ENCODE data around the gene EXOC4.

EXOC4 gene

DNA sequence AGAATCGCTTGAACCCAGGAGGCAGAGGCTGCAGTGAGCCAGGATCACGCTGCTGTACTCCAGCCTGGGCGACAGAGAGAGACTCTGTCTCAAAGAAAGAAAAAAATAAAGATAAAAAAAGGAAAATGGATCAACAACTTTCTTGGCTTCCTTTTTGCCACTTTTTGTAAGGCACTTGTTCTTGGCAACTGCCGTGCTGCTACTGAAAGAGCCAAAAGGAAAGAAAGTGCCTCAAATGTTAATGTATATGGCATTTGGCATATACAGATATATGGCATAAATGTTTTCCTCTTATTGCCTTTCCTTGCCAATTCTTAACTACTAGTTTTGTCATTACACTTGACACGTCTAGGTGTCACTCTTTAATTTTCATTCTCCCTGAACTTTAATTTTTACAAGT lies 480.5 kb downstream of the EXOC4 start:
- no peak for DNase-seq (ENCODE audit: low read depth in 2 of 2)

DNA sequence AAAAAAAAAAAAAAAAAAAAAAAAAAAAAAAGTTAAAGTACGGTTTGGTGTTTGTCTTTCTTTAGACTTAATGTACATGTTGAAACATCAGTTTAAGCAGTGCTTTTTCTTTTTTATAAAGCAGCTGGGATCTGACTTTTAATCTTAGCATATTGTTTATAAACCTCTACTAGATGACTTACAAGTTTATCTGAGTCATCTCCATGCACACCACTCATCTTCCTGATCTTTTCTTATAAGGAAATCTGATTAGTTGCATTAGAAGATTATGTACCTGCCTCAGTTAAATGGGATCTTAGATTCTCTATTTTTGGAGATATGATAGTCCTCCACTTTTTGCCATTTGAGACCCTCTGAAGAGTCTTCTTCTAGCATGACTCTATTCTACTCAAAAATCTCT lies 482.3 kb downstream of the EXOC4 start:
- peak in 1 of 2 donors; percentile 18 for DNase-seq (ENCODE audit: low read depth in 2 of 2)
- H3K4me3 ChIP-seq (replicated peaks in 1 of 2; ENCODE audit: low read depth in 2 of 2, low read length in 2 of 2) = no peak overlapping the region
- TF ChIP-seq, protein P1, sequence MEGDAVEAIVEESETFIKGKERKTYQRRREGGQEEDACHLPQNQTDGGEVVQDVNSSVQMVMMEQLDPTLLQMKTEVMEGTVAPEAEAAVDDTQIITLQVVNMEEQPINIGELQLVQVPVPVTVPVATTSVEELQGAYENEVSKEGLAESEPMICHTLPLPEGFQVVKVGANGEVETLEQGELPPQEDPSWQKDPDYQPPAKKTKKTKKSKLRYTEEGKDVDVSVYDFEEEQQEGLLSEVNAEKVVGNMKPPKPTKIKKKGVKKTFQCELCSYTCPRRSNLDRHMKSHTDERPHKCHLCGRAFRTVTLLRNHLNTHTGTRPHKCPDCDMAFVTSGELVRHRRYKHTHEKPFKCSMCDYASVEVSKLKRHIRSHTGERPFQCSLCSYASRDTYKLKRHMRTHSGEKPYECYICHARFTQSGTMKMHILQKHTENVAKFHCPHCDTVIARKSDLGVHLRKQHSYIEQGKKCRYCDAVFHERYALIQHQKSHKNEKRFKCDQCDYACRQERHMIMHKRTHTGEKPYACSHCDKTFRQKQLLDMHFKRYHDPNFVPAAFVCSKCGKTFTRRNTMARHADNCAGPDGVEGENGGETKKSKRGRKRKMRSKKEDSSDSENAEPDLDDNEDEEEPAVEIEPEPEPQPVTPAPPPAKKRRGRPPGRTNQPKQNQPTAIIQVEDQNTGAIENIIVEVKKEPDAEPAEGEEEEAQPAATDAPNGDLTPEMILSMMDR (IDR thresholded peaks at IDR 0.05; ENCODE audit: low read depth, low read length) = no peak

More for the DNA sequence above, 480.5 kb downstream of the EXOC4 start:
- TF ChIP-seq, protein P1 (IDR thresholded peaks at IDR 0.05; ENCODE audit: low read depth, low read length) = no peak
- no peak overlapping the region for H3K4me3 ChIP-seq (replicated peaks in 1 of 2; ENCODE audit: low read depth in 2 of 2, low read length in 2 of 2)

DNA sequence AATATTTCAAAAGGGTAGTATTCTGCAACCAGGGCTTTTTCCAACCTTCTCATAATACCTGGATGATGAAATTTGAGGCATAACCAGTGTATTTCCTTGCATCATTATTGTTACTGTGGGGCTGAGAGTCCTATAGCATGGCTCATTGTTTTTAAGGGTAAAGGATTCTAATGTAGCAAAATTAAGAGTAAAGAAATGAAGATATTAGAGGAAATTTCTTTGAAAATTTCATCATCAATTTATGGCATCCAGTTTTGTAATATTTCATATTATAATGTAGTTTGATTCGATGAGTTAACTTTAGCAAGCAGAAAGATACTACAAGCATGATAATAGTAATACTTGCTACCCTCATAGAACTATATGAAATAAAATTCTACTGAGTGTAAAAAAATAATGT lies 486.9 kb downstream of the EXOC4 start:
- DNase-seq (ENCODE audit: low read depth in 2 of 2) = no peak
- H3K4me3 ChIP-seq (replicated peaks in 1 of 2; ENCODE audit: low read depth in 2 of 2, low read length in 2 of 2) = no peak overlapping the region
- TF ChIP-seq, protein P1 (IDR thresholded peaks at IDR 0.05; ENCODE audit: low read depth, low read length) = no peak

DNA sequence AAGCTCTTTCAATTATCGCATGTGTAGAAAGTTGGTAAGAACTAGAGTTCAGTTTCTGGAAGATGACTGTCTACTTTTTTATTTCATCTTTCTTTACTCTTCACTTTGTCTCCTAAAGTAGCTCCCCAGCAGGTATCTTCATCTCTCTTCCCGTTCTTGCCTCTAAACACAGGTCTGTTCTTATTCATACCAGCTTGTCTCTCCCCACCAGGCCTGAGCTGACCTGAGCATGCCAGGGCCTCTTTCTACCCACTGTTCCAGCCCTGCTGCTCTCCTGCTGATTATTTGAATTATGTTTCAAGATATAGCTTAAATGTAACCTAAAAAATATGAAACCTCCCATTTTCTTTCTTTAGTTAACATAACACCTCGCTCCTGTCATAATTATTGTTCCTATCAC lies 488.2 kb downstream of the EXOC4 start:
- TF ChIP-seq, protein P1 (IDR thresholded peaks at IDR 0.05; ENCODE audit: low read depth, low read length) = no peak
- no peak overlapping the region for H3K4me3 ChIP-seq (replicated peaks in 1 of 2; ENCODE audit: low read depth in 2 of 2, low read length in 2 of 2)
- no peak for DNase-seq (ENCODE audit: low read depth in 2 of 2)

DNA sequence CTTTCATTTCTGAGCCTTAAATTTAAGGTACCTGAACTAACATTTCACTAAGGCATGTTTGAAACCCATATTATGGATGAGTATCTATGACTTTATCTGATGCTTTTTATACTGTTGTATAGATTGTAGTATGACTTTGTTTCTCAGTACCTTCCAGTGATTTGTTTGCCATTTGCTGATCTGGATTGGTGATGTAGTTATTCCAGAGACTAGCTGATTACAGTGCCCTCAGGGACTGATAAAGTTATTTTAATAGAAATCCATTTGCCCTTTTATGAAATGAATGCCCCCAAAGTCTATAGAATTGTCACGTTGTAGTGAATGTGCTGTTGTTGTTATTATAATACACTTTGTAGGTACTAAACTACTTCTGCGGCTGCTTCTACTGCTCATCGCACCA lies 488.8 kb downstream of the EXOC4 start:
- TF ChIP-seq, protein P1 (IDR thresholded peaks at IDR 0.05; ENCODE audit: low read depth, low read length) = no peak
- no peak for DNase-seq (ENCODE audit: low read depth in 2 of 2)
- no peak overlapping the region for H3K4me3 ChIP-seq (replicated peaks in 1 of 2; ENCODE audit: low read depth in 2 of 2, low read length in 2 of 2)

DNA sequence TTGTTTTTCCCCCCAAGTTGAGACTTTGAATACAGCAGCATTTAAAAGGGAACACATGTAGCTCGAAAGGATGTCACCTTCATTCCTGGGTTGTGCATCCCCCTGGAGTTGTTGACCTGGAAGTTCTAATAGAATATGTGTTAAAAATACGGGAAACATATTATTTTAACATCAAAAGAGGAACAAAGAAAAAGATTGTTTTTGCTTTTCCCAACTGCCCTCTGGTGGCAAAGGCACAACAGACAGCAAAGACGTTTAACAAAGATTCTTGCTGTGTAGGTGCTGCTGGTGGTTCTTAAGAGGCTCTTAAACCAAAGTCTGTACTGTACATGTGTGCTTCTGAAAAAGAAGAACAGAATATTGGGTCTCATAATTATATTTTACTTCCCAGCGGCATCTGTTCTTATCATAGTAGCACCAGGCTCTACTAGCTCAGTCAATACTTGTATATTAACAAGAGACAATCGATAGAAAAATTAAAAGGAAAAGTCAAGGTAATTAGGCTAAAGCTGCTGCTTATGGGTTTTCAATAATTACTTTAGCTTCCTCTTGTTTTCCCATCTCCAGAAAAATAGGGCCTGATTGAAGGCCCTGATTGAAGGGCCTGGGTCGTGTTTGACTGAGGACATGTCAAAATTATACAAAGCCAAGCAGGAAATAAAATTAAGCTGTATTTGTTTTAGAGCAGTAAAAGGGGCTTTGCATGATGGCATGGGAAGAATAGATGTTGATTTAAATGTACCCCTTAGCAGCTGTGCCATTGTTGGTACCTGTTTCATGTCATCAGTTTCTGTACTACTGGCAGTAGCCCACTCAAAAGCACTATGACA lies 490.0 kb downstream of the EXOC4 start:
- TF ChIP-seq, protein P1 (IDR thresholded peaks at IDR 0.05; ENCODE audit: low read depth, low read length) = peak; percentile 65
- no peak overlapping the region for H3K4me3 ChIP-seq (replicated peaks in 1 of 2; ENCODE audit: low read depth in 2 of 2, low read length in 2 of 2)
- DNase-seq (ENCODE audit: low read depth in 2 of 2) = peak; percentile 58 to 62

All from cardiac fibroblast (primary cell).